ENCODE data around the gene IMPDH1.

IMPDH1 gene

DNA sequence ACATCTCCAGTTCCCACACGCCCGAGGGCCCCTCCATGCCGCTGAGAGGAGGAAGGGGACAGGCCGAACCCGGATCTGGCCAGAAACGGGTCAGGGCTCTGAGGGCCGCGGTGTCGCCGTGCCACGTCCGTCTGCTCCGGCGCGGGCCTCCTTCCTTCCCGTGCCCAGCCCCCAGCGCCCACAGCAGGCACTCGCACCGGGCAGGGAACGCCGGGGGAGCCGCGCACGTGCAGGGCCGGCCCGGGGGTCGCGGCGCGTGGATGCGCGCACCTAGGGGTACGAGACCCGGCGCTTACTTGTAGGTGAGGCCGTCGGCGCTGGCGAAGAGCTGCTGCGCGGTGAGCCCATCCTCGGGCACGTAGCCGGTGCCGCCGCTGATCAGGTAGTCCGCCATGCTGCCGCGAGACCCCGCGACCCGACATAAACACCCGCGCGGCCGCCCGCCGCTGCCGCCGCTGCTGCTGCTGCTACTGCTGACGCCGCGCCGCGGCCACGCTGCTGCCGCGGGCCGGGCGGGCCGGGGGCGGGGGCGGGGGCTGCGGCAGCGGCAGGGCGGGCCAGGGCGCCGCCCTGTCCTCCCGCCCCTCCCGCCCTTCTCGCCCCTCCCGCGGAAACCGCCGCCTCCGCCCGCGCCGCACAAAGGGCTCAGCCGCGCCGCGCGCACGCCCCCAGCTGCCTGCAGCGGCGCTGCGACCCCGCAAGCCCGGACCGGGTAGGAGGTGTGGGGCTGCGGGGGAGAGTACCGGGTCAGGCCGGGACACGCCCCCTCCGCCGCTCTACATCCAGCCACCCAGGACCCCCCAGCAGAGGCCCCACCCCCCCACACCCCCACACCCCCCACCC lies 4.1 kb downstream of the IMPDH1 start:
- peak; percentile 49 for DNase-seq (ENCODE audit: low read depth)

DNA sequence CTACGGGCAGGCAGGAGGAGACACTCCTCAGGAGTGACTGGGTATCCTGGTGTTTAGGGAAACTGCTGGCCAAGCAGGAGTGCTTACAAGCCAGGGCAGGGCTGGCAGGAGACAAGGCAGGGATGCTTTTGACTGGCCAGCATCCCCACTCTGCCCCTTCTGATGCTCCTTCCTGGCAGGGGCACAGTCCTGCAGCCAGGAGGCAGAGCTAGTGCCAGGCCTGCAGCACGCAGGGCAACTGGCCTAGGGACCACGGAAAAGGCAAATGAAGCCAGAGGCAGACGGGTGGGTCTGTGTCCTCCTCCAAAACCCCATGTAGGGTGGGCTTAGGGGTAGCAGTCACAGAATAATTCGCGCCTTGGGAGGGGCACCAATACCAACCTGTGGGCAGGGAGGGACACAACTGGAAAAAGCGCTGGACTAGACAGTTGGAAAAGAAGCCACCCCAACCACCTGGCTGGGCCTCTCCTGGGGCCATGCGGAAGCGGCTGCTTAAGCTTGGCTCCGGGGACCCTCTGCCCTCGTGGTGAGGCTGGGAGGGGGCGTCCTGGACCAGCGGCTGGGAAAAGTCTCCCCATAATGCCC lies 4.8 kb downstream of the IMPDH1 start:
- DNase-seq (ENCODE audit: low read depth): no peak

GRCh38 chr7:128404143-128404681 lies 5.6 kb downstream of the IMPDH1 start:
- no peak for DNase-seq (ENCODE audit: low read depth)

DNA sequence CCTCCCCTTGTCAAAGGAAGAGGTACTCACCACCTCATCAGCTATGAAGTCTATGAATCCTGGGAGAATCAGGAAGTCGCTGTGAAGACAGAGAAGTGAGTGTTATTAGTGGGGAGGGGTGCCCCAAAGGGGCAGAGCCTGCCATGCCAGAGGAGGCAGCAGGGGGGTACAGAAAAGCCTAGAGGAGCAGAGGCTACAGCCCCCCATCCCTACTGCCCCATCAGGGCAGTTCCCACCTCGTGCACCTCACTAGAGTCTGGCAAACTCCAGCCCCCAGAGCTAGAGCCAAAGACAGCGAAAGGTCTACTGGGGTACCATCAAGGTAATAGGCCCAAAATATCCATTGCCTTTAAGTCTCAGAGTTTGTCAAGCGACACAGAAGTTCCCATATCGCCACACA lies 6.1 kb downstream of the IMPDH1 start:
- DNase-seq (ENCODE audit: low read depth): no peak

DNA sequence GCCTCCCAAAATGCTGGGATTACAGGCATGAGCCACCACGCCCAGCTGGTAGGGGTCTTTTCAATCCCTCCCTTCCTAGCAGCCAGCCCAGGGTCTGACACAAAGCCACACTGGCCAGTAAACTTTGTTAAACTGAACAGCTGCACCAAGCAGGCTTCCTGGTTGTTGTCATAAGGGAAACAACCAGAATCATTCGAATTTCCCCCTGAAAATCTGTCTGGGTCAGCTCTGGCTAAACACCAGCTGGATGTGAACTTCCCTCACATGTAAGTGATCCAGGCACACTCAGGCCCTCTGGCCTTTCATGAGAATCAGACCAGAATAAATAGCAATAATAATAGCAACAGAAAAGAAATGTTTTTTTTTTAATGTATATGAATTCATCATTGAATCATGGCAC lies 7.4 kb downstream of the IMPDH1 start:
- no peak for DNase-seq (ENCODE audit: low read depth)

DNA sequence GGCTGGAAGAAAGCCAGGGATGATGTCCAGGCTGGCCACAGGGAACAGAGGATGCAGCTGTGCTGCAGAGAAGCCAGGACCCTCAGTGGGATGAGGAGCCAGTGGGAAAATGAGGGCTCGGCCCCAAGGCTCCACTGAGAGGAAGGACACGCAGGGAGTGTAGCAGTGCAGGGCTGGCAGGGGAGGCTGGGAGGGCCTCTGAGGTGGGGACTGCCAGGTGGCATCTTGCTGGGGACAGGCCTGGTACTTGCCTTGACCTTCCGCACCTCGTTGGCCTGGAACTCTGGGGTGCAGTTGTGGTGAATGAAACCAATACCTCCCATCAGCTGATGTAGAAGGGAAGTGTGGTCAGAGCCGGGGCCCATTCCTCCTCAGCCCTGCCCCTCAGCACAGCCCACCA lies 9.2 kb downstream of the IMPDH1 start:
- DNase-seq (ENCODE audit: low read depth): no peak

DNA sequence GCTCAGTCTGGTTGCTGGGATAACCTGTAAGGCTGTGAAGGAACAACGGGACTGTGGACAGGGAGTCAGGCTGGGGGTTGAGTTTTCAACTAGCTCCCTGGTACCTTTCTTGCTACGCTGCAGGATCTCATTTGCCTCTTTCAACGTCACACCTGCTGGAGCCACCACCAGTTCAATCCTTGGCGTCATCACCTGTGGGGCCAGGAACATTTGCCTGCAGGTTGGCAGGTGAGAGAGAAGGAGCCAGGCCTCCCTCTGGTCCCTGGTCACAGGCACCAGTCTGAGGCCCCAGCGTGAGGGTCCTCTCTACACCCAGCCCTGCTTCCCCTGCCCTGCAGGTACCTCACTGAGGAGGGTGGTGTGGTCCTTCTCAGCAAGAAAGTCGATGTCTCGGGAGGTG lies 9.8 kb downstream of the IMPDH1 start:
- no peak for DNase-seq (ENCODE audit: low read depth)

DNA sequence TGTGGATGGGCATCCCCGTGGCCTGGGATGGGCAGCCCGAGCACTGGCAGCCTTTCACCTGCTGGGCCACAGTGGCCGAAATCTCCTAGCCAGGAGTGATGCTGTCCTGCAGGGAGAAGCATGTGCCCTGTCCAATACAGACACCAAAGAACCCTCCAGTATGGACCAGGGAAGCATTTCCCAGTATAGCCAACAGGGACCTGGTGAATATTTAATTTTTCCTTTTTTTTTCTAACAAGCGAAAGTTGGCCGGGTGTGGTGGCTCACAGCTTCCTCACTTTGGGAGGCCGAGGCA lies 11.0 kb downstream of the IMPDH1 start:
- no peak for DNase-seq (ENCODE audit: low read depth)

DNA sequence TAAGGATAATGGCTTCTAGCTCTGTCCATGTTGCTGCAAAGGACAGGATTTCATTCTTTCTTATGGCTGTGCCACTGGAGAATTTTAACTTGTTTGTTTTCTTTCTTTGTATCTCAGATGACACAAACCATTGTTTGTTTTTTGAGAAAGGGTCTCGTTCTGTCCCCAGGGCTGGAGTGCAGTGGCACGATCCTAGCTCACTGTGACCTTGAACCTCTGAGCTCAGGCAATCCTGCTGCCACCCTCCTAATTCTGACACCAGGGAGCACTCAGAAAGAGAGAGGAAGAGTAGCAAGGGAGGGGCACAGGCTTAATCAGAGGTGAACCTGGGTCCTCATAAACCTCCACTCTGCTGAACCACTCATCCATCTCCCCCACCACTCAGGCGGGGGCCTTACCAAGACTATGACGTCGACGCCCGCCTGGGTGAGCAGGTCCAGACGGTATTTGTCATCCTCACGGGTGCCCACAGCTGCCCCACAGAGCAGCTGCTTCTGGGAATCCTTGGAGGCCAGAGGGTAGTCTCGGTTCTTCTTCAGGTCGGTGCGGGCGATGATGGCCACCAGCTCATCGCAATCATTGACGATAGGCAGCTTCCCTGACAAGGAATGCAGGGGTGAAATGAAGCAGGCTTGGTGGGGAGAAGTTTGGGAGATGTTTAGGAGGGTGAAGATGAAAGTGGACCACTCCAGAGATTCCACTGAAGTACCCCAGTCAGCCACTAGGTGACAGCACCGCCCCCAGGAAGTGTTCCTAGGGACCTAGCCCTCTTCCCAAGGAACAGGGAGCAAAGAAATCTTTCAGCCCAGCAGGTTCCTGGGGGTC lies 11.6 kb downstream of the IMPDH1 start:
- no peak for DNase-seq (ENCODE audit: low read depth)

GRCh38 chr7:128396357-128396756 lies 13.4 kb downstream of the IMPDH1 start:
- no peak for DNase-seq (ENCODE audit: low read depth)

DNA sequence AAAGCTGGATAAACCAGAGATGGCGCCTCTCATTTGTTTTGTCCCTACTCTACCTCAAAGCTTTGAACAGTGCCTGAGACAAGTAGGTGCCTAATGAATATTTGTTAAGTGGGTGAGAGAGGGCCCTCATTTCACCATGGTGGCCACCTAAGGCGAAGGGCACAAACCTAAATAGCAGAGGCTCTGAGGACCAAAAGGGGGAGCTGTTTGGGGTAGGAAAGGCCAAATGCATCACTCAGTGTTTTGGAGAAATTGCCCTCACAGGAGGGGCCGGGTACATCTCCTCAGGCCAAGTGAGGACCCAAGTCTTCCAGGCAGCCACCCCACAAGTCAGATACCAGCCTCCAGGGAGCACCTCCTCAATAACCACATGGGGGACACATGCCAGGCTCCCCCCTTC lies 14.0 kb downstream of the IMPDH1 start:
- no peak for DNase-seq (ENCODE audit: low read depth)

GRCh38 chr7:128394904-128395496 lies 14.8 kb downstream of the IMPDH1 start:
- DNase-seq (ENCODE audit: low read depth): no peak

- no peak for DNase-seq (ENCODE audit: low read depth)
Measured at GRCh38 chr7:128393526-128394330, 16.1 kb downstream of the IMPDH1 start.

DNA sequence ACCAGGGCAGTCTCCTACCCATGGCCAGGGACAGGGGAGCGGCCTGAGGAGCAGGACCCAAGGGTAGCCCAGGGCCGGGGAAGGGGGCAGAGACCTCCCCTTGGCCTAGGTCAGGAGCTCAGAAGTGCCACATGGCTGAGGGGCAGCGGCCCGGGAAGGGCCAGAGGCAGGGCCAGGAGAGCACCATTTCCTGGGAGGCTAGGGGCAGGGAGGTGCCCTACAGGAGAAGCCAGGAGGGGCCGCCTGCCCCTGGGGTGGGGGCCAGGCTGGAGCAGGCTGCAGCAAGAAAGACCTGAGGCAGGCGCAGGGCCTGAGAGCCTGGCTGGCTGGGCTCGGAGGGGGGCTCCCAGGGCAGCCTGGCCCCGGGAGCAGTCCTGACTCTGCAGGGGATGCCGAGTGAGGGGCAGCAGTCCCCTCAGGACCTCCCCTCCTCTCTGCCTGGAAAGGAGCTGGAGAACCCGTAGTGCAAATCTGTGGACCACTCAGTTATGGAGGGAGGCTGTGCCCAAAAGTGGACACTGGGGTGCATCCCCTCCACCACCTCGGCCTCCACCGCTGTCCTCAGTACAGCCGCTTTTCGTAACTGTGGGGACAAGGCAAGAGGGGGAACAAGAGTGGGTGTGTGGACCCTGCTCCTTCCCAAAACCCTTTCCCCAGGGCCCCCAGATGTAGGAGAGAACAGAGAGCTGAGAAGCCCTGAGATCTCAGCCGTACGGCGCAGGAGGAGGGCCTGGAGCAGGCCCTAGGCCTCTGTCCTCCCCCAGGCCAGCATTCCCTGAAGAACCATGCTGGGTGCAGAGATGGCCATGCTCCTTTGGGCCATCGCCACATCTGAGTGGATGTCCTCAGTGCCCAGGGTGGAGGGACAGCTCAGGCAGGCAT lies 17.1 kb downstream of the IMPDH1 start:
- DNase-seq (ENCODE audit: low read depth): no peak

GRCh38 chr7:128391805-128392204 lies 18.0 kb downstream of the IMPDH1 start:
- no peak for DNase-seq (ENCODE audit: low read depth)

- DNase-seq (ENCODE audit: low read depth): no peak
Measured at GRCh38 chr7:128390871-128391565, 18.8 kb downstream of the IMPDH1 start.

DNA sequence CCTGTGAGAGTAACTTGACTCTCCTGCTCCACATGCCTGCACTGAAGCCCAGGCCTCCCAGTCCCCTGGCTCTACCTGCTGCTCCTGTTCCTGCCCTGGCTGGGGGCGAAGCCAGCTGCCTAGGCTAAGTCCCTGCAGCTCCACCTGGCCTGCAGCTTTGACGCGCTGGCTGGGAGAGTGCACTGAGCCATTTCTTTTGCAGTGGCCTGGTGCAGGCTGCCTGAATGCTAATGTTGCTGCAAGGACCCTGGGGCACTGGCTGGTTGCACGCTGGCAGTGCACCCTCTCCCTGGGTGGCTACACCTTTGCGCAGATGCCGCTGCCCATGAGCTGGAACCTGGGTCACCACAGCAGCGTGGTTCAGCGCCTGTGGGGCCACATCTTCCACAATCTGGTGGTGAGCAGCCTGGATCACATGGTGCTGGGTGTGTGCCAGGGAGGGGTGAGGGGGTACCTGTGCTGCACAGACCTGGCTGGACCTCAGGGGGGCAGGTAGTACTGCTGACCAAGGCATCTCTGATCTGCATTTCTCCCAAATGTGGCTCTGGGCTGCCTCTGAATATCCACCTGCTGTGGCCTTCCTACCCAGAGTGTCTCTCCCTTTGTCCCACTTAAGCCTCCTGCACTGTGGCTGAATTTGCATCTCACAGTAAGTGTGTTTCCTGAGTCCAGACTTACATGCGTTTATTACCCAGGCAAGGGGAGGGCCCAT lies 20.0 kb downstream of the IMPDH1 start:
- no peak for DNase-seq (ENCODE audit: low read depth)

- DNase-seq (ENCODE audit: low read depth): no peak
Measured at GRCh38 chr7:128389085-128389617, 20.6 kb downstream of the IMPDH1 start.

DNA sequence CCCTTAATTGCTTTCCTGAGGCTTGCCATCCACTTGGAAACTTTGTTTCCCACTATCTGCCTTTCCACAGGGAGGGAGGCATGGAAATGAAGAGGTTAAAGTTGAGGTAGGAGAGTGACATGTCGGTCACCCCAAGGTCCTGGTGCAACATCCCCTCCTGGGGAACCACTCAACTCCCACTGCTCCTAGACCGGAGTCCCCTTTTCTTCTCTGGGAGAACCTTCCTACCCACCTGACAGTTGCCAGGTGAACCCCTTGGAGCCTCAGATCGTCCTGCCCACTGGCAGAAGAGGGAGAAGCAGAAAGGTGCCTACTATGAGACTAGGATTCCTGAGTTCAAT lies 21.7 kb downstream of the IMPDH1 start:
- no peak for DNase-seq (ENCODE audit: low read depth)

Data from activated T-helper 1 cell treated with Interleukin-2 at 50 U/mL for 16 hours (primary cell).